Vagina (tissue), 2 donors: ENCODE results near the gene SREBF2. TPM values are rescaled to one million over a fixed set of nuclear protein-coding genes. Genes with fewer than 3 reads are reported as not detected.

Experiments used
- DNase-seq, 2 donors: peaks; one replicate each; pipeline ENCODE4 v3.0.0-alpha.2; 2017; ENCODE audit errors: extremely low spot score in 2 of 2
- H3K27ac ChIP-seq: fragments of 200-600 bp; sonication (generic); one replicate; pipeline ENCODE4 v1.5.1; 2019
- H3K27me3 ChIP-seq: fragments of 200-600 bp; sonication (generic); one replicate; pipeline ENCODE4 v1.5.1; 2019
- H3K36me3 ChIP-seq, 2 donors: fragments of 200-600 bp; sonication (generic); one replicate each; pipeline ENCODE4 v1.5.1; 2017 to 2019
- H3K4me1 ChIP-seq: fragments of 200-600 bp; sonication (generic); one replicate; pipeline ENCODE4 v1.5.1; 2019
- H3K4me3 ChIP-seq, 2 donors: fragments of 200-600 bp; sonication (generic); 1 replicate in 1 of 2; 2 replicates in 1 of 2; pipeline ENCODE4 v1.5.1; 2016 to 2019
- H3K9me3 ChIP-seq: fragments of 200-600 bp; sonication (generic); one replicate; pipeline ENCODE4 v1.5.1; 2019
- POLR2A ChIP-seq, 2 donors: fragments of 450-650 bp; IDR thresholded peaks; one replicate each; pipeline ENCODE4 v1.6.1; 2017; ENCODE audit warnings: antibody characterized with exemption in 2 of 2, mild to moderate bottlenecking in 2 of 2, moderate library complexity in 2 of 2
- POLR2AphosphoS5 ChIP-seq, 2 donors: sonication (generic); formaldehyde crosslinking; IDR thresholded peaks; one replicate each; pipeline ENCODE4 v1.9.0; 2017; ENCODE audit warnings: antibody characterized with exemption in 2 of 2, mild to moderate bottlenecking in 2 of 2, low read depth in 1 of 2; ENCODE audit not compliant: insufficient read depth in 1 of 2
- intact Hi-C: fragments of 100-400 bp; cut with DNase I; formaldehyde crosslinking; loops from one replicate; pipeline ENCODE4 v1.15.1; 2023
- total RNA-seq: library from RNA; depleted of rRNA; stranded (reverse); fragments of >200 nt; gene quantifications from one replicate; pipeline ENCODE4 v1.2.3, GENCODE V29; 2016
- TF ChIP-seq, protein P1 (sequence below), 3 experiments: fragments of 450-650 bp in 2 of 3; fragments of 200-600 bp in 1 of 3; sonication (generic) in 1 of 3; IDR thresholded peaks; one replicate each; pipeline ENCODE4 v1.5.1; 2017 to 2019; ENCODE audit warnings: antibody characterized with exemption in 3 of 3, mild to moderate bottlenecking in 2 of 3, moderate library complexity in 2 of 3

Gene SREBF2
- total RNA-seq, 1 donor from 2014 or later, result 98.0 TPM

- no peaks in the 10 kb centered on the region for H3K27me3 ChIP-seq
- no peaks in the 10 kb centered on the region for H3K9me3 ChIP-seq
- TF ChIP-seq POLR2AphosphoS5 (IDR thresholded peaks at IDR 0.05; ENCODE audit: insufficient read depth in 1 of 2, low read depth in 1 of 2), result no peak
- no peak for TF ChIP-seq POLR2A (IDR thresholded peaks at IDR 0.05)
- TF ChIP-seq, protein P1, sequence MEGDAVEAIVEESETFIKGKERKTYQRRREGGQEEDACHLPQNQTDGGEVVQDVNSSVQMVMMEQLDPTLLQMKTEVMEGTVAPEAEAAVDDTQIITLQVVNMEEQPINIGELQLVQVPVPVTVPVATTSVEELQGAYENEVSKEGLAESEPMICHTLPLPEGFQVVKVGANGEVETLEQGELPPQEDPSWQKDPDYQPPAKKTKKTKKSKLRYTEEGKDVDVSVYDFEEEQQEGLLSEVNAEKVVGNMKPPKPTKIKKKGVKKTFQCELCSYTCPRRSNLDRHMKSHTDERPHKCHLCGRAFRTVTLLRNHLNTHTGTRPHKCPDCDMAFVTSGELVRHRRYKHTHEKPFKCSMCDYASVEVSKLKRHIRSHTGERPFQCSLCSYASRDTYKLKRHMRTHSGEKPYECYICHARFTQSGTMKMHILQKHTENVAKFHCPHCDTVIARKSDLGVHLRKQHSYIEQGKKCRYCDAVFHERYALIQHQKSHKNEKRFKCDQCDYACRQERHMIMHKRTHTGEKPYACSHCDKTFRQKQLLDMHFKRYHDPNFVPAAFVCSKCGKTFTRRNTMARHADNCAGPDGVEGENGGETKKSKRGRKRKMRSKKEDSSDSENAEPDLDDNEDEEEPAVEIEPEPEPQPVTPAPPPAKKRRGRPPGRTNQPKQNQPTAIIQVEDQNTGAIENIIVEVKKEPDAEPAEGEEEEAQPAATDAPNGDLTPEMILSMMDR (IDR thresholded peaks at IDR 0.05), result no peak
- H3K4me1 ChIP-seq, result peaks cover 1% of the 10 kb centered on the region
- no peak overlapping the region for H3K27ac ChIP-seq
- H3K4me3 ChIP-seq, result no peak overlapping the region
- intact Hi-C loops, result no loop called here
- no peak for DNase-seq
- H3K36me3 ChIP-seq, result no peaks in the 10 kb centered on the region
These were observed 98.9 kb downstream of the SREBF2 start for GRCh38 chr22:41931701-41932269.

DNA sequence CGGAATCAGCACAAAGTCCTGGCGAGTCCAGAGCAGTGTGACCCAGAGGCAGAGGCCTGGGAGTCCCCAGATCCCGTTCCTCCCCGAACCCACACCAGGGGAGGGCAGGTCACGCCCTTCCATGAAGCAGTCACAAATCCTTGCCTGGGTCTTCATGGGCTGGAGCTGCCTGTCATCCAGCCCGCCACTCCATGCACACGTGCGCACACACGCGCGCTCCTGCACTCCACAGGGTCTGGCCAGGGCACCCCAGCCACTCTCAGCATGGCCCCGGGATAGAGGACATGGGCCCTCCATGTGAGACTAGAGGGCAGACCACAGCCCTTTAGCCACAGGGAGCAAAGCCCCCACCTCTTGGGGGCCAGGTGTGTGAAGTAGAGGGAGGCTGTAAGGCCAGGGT lies 99.4 kb downstream of the SREBF2 start:
- no peak for DNase-seq
- Histone ChIP-seq H3K36me3 (no peaks in the 10 kb centered on the region), H3K4me1 (no peaks in the 10 kb centered on the region), H3K27ac (no peak overlapping the region), H3K27me3 (no peaks in the 10 kb centered on the region), H3K9me3 (no peaks in the 10 kb centered on the region), H3K4me3 (no peak overlapping the region)
- TF ChIP-seq, protein P1 (IDR thresholded peaks at IDR 0.05), result no peak
- TF ChIP-seq POLR2A (IDR thresholded peaks at IDR 0.05), result no peak
- no peak for TF ChIP-seq POLR2AphosphoS5 (IDR thresholded peaks at IDR 0.05; ENCODE audit: insufficient read depth in 1 of 2, low read depth in 1 of 2)
- intact Hi-C loops, result no loop called here

DNA sequence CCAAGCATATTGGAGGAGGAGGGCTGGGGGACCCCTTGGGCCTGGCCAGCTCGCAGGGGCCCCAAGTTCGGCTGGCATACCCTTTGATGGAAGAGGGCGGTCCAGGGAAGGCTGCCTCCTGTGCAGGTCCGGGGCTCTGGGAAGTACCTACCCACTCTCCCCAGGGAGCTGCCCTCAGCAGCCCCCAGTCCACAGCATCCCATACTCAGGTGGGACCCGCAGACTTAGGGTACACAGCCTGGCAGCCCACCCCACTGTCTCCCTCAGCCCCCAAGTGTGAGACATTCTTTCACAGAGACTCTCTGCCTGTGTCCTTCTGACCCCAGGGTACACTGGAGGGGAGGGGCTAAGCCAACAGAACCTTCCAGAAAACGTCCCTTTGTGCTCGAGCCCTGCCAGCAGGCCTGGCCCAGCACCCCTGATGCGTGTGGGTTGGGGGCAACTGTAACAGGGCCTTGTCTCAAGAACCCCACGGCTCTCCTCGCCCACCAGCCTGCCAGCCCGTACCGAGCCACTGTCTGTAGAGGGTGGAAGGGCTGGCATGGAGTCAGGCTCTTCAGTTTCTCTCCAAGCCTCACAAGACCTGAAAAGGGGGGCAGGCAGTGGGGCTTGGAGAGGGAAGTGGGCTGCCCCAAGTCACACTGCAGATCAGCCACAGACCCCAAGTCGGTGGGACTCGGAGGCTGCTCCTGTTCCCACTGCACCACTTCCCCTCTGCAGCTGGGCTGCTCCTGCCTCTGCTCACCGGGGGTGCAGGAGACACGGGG lies 100.7 kb downstream of the SREBF2 start:
- Histone ChIP-seq H3K27me3 (no peaks in the 10 kb centered on the region), H3K27ac (no peak overlapping the region), H3K4me1 (no peaks in the 10 kb centered on the region), H3K36me3 (no peaks in the 10 kb centered on the region), H3K9me3 (no peaks in the 10 kb centered on the region), H3K4me3 (no peak overlapping the region)
- no peak for TF ChIP-seq POLR2AphosphoS5 (IDR thresholded peaks at IDR 0.05; ENCODE audit: insufficient read depth in 1 of 2, low read depth in 1 of 2)
- TF ChIP-seq POLR2A (IDR thresholded peaks at IDR 0.05), result no peak
- TF ChIP-seq, protein P1 (IDR thresholded peaks at IDR 0.05), result no peak
- no peak for DNase-seq
- intact Hi-C loops, result no loop called here

DNA sequence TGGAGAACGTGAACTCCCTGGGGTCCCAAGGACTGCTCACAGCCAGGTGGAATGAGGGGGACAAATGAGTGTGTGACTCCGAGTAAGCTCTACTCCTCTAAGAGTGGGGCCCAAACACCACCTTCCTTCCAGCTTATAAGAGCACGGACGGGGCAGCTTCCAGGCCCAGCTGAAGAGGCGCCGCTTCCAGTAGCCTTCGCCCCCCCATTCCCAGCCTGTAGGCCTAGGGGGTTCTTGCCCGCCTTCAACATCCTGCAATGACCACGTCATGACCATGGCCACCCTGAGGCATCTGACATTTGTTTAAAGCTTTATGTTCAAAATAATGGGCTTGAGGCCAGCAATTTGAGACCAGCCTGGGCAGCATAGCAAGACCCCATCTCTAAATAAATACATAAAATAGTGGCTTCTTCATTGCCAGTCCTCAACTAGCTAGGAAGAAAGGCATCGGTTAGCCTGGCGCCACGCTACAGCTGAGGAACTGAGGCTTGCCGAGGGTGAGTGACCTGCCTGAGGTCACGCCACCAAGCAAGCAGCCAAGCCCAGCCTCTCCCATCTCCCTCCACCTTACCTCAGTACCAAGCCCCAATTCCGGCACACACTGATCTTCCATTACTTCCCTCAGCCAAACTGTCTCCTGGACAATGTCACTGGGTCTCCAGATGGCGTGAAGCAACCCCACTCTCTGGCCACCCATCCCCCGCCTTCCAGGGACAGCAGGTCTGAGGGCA lies 101.5 kb downstream of the SREBF2 start:
- DNase-seq, result no peak
- Histone ChIP-seq H3K36me3 (no peaks in the 10 kb centered on the region), H3K27ac (no peak overlapping the region), H3K27me3 (no peaks in the 10 kb centered on the region), H3K4me1 (no peaks in the 10 kb centered on the region), H3K4me3 (no peak overlapping the region), H3K9me3 (no peaks in the 10 kb centered on the region)
- intact Hi-C loops, result no loop called here
- no peak for TF ChIP-seq POLR2A (IDR thresholded peaks at IDR 0.05)
- no peak for TF ChIP-seq POLR2AphosphoS5 (IDR thresholded peaks at IDR 0.05; ENCODE audit: insufficient read depth in 1 of 2, low read depth in 1 of 2)
- TF ChIP-seq, protein P1 (IDR thresholded peaks at IDR 0.05), result no peak
